Ascending aorta (tissue), 2 donors: Measurements from ENCODE around the gene CT45A7. TPM values are rescaled to one million over a fixed set of nuclear protein-coding genes. Genes with fewer than 3 reads are reported as not detected.
"Not testable (repeated sequence)": the region's sequence is repeated elsewhere in the genome, so short reads cannot be mapped to it uniquely, and the experiment has no call there.

ENCODE experiments used
- DNase-seq, 2 donors: peaks; one replicate each; pipeline ENCODE4 v3.0.0-alpha.2; 2019; ENCODE audit warnings: low spot score in 2 of 2
- H3K27ac ChIP-seq, 2 donors: fragments of 200-600 bp; sonication (generic); one replicate each; pipeline ENCODE4 v1.5.1; 2016 to 2017; ENCODE audit warnings: mild to moderate bottlenecking in 1 of 2
- H3K27me3 ChIP-seq: fragments of 200-600 bp; sonication (generic); one replicate; pipeline ENCODE4 v1.5.1; 2017
- H3K36me3 ChIP-seq, 2 donors: fragments of 200-600 bp; sonication (generic); one replicate each; pipeline ENCODE4 v1.5.1; 2016
- H3K4me1 ChIP-seq, 2 donors: fragments of 200-600 bp; sonication (generic); one replicate each; pipeline ENCODE4 v1.5.1; 2016 to 2017; ENCODE audit warnings: mild to moderate bottlenecking in 1 of 2
- H3K4me3 ChIP-seq, 2 donors: fragments of 200-600 bp; sonication (generic); one replicate each; pipeline ENCODE4 v1.5.1; 2016 to 2017; ENCODE audit warnings: mild to moderate bottlenecking in 1 of 2
- H3K9me3 ChIP-seq, 2 donors: fragments of 200-600 bp; sonication (generic); one replicate each; pipeline ENCODE4 v1.5.1; 2016
- intact Hi-C: fragments of 100-400 bp; cut with DNase I; formaldehyde crosslinking; loops from one replicate; pipeline ENCODE4 v1.15.1; 2023
- total RNA-seq: library from RNA; depleted of rRNA; stranded (reverse); fragments of >200 nt; gene quantifications from one replicate; pipeline ENCODE4 v1.1.0, GENCODE V29; 2016

Gene CT45A7, protein sequence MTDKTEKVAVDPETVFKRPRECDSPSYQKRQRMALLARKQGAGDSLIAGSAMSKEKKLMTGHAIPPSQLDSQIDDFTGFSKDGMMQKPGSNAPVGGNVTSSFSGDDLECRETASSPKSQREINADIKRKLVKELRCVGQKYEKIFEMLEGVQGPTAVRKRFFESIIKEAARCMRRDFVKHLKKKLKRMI
- not detected for total RNA-seq

DNA sequence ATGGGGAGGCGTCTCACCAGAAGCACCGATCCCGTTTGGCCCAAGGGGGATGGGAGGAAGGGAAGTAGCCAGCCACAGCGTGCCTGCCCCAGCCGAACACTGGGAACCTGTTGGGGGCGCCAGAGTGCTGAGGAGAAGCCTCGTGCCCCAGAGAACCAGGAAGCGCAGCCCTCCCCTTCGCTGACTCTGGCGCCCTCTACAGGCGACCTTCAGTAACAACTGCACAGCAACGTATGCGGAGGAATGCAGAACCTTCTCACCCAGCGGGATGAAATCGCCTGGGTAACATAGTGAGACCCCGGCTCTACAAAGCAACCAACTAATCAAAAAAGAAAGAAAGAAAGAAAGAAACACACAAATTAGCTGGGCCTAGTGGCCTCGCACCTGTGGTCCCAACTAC, at the start of gene CT45A7:
Gene CT45A7 (minus strand): TSS at position 101 of the 400 bp plus-strand sequence. CDS start 3,747 bp downstream, outside the sequence.
- H3K9me3 ChIP-seq, DNase-seq, H3K27ac ChIP-seq, intact Hi-C loops, H3K4me3 ChIP-seq, H3K4me1 ChIP-seq, H3K36me3 ChIP-seq, H3K27me3 ChIP-seq: not testable (repeated sequence)

DNA sequence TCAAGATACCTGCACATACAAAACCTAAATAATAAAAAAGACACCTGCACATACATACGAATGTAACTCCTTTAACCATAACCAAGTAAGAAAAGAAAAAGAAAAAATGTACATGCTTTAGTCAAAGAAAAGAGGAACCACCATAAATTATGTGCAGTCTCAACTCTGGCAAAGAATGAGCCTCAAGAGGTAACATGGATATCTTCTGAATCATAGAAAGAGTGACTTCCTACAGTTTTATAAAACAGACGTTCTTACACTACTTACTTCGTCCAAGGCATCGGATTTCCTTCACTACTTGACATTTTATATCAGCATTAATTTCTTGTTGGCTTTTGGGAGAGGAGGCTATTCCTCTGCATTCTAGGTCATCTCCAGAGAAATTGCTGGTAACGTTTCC, 45.7 kb upstream of the CT45A7 start:
- H3K4me3 ChIP-seq, intact Hi-C loops, H3K27me3 ChIP-seq: not testable (repeated sequence)

DNA sequence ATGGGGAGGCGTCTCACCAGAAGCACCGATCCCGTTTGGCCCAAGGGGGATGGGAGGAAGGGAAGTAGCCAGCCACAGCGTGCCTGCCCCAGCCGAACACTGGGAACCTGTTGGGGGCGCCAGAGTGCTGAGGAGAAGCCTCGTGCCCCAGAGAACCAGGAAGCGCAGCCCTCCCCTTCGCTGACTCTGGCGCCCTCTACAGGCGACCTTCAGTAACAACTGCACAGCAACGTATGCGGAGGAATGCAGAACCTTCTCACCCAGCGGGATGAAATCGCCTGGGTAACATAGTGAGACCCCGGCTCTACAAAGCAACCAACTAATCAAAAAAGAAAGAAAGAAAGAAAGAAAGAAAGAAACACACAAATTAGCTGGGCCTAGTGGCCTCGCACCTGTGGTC, 34.6 kb upstream of the CT45A7 start, which contains the start of gene CT45A9:
Gene CT45A9 (minus strand): TSS at position 101 of the 400 bp plus-strand sequence. CDS start 3,751 bp downstream, outside the sequence.
- H3K27me3 ChIP-seq, DNase-seq, intact Hi-C loops, H3K9me3 ChIP-seq, H3K4me1 ChIP-seq, H3K36me3 ChIP-seq, H3K27ac ChIP-seq, H3K4me3 ChIP-seq: not testable (repeated sequence)

More for the DNA sequence above, 45.7 kb upstream of the CT45A7 start:
- H3K4me1 ChIP-seq, DNase-seq, H3K36me3 ChIP-seq, H3K27ac ChIP-seq, H3K9me3 ChIP-seq: not testable (repeated sequence)

DNA sequence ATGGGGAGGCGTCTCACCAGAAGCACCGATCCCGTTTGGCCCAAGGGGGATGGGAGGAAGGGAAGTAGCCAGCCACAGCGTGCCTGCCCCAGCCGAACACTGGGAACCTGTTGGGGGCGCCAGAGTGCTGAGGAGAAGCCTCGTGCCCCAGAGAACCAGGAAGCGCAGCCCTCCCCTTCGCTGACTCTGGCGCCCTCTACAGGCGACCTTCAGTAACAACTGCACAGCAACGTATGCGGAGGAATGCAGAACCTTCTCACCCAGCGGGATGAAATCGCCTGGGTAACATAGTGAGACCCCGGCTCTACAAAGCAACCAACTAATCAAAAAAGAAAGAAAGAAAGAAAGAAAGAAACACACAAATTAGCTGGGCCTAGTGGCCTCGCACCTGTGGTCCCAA, 17.4 kb upstream of the CT45A7 start, which contains the start of gene CT45A8:
Gene CT45A8 (minus strand): TSS at position 101 of the 400 bp plus-strand sequence. CDS start 3,755 bp downstream, outside the sequence.
- H3K27ac ChIP-seq, H3K4me1 ChIP-seq, H3K36me3 ChIP-seq, intact Hi-C loops, H3K4me3 ChIP-seq, H3K9me3 ChIP-seq, H3K27me3 ChIP-seq, DNase-seq: not testable (repeated sequence)

DNA sequence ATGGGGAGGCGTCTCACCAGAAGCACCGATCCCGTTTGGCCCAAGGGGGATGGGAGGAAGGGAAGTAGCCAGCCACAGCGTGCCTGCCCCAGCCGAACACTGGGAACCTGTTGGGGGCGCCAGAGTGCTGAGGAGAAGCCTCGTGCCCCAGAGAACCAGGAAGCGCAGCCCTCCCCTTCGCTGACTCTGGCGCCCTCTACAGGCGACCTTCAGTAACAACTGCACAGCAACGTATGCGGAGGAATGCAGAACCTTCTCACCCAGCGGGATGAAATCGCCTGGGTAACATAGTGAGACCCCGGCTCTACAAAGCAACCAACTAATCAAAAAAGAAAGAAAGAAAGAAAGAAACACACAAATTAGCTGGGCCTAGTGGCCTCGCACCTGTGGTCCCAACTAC, 17.2 kb downstream of the CT45A7 start, which contains the start of gene CT45A2:
Gene CT45A2 (minus strand): TSS at position 101 of the 400 bp plus-strand sequence. CDS start 3,747 bp downstream, outside the sequence.
- H3K4me3 ChIP-seq, H3K27me3 ChIP-seq, H3K36me3 ChIP-seq, H3K4me1 ChIP-seq, H3K27ac ChIP-seq, intact Hi-C loops, H3K9me3 ChIP-seq, DNase-seq: not testable (repeated sequence)

DNA sequence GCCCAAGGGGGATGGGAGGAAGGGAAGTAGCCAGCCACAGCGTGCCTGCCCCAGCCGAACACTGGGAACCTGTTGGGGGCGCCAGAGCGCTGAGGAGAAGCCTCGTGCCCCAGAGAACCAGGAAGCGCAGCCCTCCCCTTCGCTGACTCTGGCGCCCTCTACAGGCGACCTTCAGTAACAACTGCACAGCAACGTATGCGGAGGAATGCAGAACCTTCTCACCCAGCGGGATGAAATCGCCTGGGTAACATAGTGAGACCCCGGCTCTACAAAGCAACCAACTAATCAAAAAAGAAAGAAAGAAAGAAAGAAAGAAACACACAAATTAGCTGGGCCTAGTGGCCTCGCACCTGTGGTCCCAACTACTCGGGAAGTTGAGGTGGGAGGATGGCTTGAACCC, 34.4 kb downstream of the CT45A7 start, which contains the start of gene CT45A6:
Gene CT45A6 (minus strand): TSS at position 101 of the 400 bp plus-strand sequence. CDS start 3,794 bp downstream, outside the sequence.
- H3K36me3 ChIP-seq, H3K4me3 ChIP-seq, H3K27me3 ChIP-seq, DNase-seq, H3K27ac ChIP-seq, H3K4me1 ChIP-seq, H3K9me3 ChIP-seq, intact Hi-C loops: not testable (repeated sequence)

DNA sequence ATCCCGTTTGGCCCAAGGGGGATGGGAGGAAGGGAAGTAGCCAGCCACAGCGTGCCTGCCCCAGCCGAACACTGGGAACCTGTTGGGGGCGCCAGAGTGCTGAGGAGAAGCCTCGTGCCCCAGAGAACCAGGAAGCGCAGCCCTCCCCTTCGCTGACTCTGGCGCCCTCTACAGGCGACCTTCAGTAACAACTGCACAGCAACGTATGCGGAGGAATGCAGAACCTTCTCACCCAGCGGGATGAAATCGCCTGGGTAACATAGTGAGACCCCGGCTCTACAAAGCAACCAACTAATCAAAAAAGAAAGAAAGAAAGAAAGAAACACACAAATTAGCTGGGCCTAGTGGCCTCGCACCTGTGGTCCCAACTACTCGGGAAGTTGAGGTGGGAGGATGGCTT, 51.7 kb downstream of the CT45A7 start, which contains the start of gene CT45A5:
Gene CT45A5 (minus strand): TSS at position 101 of the 400 bp plus-strand sequence. CDS start 3,774 bp downstream, outside the sequence.
- H3K4me3 ChIP-seq, H3K9me3 ChIP-seq, H3K4me1 ChIP-seq, H3K36me3 ChIP-seq, DNase-seq, H3K27ac ChIP-seq, intact Hi-C loops, H3K27me3 ChIP-seq: not testable (repeated sequence)

Other genes with a start within 250 kb of the CT45A7 start
- not detected for gene CT45A1, start 123.6 kb downstream of the CT45A7 start, total RNA-seq
- gene CT45A3, start 69.1 kb downstream of the CT45A7 start, total RNA-seq: not detected
- not detected for gene CT45A5, start 51.8 kb downstream of the CT45A7 start, total RNA-seq
- not detected for gene CT45A6, start 34.5 kb downstream of the CT45A7 start, total RNA-seq
- not detected for gene CT45A2, start 17.3 kb downstream of the CT45A7 start, total RNA-seq
- gene CT45A8, start 17.3 kb upstream of the CT45A7 start, total RNA-seq: not detected
- not detected for gene CT45A9, start 34.5 kb upstream of the CT45A7 start, total RNA-seq
- gene CT45A10, start 56.2 kb upstream of the CT45A7 start, total RNA-seq: not detected
- not detected for gene SAGE1, start 56.4 kb upstream of the CT45A7 start, total RNA-seq
- 11.2 TPM for gene MMGT1, start 136.7 kb upstream of the CT45A7 start, total RNA-seq
- gene SLC9A6, start 148.2 kb upstream of the CT45A7 start, total RNA-seq: 8.3 TPM